KOPT-K1 (cell line): ENCODE results near the gene LRIG1.

Experiments
- H3K27ac ChIP-seq: fragments of 200-600 bp; sonication (generic); 2 replicates; pipeline ENCODE4 v1.5.1; 2016; ENCODE audit warnings: antibody characterized with exemption, mild to moderate bottlenecking, low read depth, low read length; ENCODE audit not compliant: poor library complexity, severe bottlenecking
- H3K36me3 ChIP-seq: fragments of 200-600 bp; sonication (generic); 2 replicates; pipeline ENCODE4 v1.5.1; 2017; ENCODE audit warnings: antibody characterized with exemption, mild to moderate bottlenecking, low read length, moderate library complexity; ENCODE audit not compliant: insufficient read depth
- H3K9me3 ChIP-seq: fragments of 200-600 bp; sonication (generic); 2 replicates; pipeline ENCODE4 v1.5.1; 2017; ENCODE audit warnings: antibody characterized with exemption, low read length, mild to moderate bottlenecking; ENCODE audit not compliant: insufficient read depth, poor library complexity, severe bottlenecking

LRIG1 gene

DNA sequence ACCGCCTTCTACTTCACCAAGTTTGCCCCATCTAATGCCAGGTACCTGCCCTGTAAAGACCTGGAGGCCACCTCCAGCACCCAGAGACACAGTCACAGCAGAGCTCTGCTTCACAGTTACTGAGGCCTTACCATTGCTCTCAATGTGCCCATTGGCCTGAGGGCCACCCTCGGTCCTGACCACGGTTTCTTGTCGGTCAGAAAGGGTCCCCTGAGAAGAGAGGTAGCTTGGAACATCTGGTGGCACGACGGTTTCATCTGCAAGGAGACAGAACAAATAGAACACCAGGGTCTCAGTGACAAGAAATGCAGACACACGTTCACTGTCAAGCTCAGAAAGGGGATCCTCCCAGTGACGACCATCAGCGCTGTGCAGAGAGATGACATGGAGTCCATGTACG lies 118.7 kb downstream of the LRIG1 start:
- H3K36me3 ChIP-seq, result peaks cover 85% of the 10 kb centered on the region
- peaks cover 23% of the 10 kb centered on the region for H3K9me3 ChIP-seq
- H3K27ac ChIP-seq, result no peak overlapping the region

DNA sequence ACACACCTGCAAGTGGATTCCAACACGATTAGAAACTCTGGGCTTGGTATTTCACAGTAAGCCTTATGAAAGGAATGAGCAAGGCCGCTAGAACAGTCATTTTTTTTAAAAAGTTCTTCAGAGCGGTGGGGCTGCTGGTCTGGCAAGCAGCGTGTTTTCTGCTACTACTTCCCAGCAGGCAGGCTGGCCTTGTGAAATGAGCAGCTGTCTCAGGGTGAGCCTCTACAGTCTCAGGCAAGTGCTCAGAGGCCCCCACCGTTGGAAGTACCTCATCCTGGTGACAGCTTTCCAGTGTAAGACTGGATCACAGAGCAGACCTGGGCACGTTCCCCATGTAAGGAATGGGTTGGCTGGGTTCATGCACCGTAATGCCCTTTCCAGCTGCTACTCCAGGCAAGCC lies 119.2 kb downstream of the LRIG1 start:
- peaks cover 80% of the 10 kb centered on the region for H3K36me3 ChIP-seq
- no peak overlapping the region for H3K27ac ChIP-seq
- peaks cover 19% of the 10 kb centered on the region for H3K9me3 ChIP-seq

DNA sequence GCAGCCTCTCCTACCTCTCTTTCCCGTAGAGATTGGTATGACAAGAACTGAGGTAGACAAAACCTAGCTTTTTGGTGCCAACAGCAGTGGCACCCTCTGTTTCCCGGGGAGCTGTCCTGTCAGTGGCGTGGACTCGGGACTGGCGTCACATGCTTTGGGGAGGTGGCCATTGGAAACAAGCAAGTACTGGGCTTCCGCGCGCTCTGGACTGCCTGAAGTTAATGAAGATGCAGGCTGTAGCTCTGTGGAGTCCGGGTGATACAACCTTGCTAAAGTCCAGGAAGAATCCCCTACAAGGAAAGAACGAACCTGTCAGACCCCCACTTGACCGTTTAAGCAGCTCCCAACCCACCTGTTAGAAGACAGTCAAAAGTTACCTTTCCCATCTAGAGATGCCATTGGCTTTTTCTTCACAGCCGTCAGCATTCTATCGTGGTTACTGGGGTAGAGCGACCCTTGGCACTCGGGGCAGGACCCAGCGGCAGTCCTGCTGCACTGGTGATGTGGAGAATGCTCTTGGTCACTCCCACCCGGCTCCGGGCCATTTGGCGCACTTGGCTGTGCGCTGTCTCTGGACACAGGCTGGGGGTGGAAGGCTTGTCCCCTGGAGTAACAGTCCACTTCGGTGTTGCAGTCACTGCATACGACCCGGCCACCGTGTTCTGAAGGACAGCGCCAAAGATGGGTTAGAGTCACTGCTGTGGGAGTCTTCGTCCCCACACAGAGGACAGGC lies 120.5 kb downstream of the LRIG1 start:
- H3K36me3 ChIP-seq, result peaks cover 72% of the 10 kb centered on the region
- H3K27ac ChIP-seq, result no peak overlapping the region
- H3K9me3 ChIP-seq, result peaks cover 7% of the 10 kb centered on the region

DNA sequence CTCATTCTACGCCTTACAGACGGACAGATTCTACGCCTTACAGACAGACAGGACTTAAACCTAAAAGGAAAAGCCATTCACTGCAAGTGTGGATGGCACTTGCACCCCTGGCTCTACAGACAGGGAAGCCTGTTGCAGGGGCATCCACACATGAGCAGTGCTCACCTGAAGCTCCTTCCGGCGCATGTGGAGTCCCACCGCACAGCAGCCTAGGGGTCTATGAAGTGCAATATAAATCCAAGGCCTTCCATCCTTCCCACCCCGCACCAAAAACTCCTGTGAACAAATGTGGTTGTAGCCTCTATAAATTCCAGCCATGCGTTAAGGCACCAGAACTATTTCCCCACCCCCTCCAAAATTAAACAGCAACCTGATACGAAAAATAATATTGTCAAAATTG lies 121.3 kb downstream of the LRIG1 start:
- Histone ChIP-seq H3K27ac (no peak overlapping the region), H3K9me3 (no peaks in the 10 kb centered on the region), H3K36me3 (peaks cover 64% of the 10 kb centered on the region)

DNA sequence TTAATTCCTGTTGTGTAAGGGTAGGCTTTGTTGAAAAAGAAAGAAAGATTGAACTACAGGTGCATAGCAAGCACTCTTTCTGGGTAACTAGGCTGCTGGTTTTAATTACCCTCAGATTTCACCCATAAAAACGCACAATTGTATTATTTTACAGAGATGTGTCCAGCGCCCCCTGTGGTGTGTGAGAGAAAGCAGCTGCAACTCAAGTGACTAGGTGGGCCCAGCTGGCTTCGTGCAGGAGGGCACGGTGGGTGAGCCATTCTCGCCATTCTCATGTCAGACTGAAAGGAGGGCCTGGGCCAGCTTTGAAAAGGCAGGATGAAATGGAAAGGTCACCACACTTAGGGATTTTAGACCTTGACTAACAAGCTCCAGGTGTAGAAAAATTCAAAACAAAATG lies 122.6 kb downstream of the LRIG1 start:
- peaks cover 51% of the 10 kb centered on the region for H3K36me3 ChIP-seq
- no peaks in the 10 kb centered on the region for H3K9me3 ChIP-seq
- H3K27ac ChIP-seq, result peak overlapping the region; percentile 63

DNA sequence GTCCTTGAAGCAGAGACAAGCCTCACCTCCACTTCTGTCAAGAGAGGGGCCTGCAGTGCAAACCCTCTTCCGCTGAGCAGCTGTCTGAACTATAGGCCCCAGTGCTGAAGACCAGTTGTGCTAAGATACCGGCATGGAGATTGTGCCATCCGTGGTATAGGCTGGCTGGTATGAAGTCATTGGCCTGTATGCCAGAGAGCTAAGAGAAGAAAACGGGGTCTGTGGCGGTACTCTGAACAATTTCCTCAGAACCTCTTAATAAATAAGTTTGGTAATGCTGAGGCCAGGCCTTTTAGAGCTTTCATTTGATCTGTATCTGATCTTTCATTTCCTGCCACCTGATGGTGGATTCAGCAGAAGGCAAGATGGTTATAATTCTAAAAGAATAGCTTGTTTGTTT lies 123.0 kb downstream of the LRIG1 start:
- Histone ChIP-seq H3K36me3 (peaks cover 46% of the 10 kb centered on the region), H3K27ac (peak overlapping the region; percentile 63), H3K9me3 (no peaks in the 10 kb centered on the region)

DNA sequence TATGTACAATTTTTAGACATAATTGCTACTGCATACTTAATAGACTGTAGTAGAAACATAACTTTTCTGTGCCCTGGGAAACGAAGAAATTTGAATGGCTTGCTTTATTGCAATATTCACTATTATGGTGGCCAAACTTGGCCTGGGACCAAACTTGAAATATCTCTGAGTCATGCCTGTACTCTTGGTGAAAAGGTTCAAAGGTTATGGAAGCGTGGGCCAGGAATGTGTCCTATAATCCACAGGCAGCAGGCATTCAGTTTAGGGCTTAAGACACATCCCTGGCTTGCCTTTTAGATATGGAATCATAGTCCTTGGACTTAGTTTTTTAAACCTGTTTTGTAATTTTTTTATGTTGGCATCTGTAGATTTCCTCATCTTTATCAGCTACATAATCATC lies 124.3 kb downstream of the LRIG1 start:
- H3K9me3 ChIP-seq, result no peaks in the 10 kb centered on the region
- H3K27ac ChIP-seq, result peak overlapping the region; percentile 63
- H3K36me3 ChIP-seq, result peaks cover 34% of the 10 kb centered on the region

DNA sequence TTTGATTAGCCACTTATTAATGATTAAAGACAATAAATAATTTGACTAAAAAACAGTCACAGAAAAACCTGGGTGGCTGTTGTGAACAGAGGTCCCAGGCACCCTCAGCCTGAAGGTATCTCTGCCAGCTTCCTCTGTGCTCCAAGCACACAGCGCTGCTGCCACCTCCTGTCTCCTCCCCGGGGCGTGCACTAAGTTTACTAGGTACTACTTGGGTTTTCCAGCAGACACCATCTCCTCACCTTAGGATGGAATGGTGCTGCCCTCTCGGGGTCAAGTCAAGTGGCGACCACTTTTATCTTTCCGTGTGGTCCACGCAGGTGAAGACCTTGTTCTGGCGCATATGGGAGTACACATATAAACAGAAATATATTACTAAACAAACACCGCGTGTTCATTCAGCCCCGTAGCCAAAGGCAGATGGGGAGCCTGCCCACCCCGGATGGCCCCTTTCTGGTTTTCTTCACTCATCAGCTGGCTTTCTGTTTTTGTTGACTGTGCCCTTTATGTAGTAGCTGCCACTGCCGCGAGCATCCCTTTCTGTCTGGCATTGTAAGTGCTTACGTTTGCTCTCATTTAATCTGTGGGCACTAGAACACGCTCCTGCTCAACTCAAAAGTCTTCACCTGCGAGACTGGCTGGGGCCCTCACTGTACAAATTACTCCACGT lies 128.0 kb downstream of the LRIG1 start:
- H3K9me3 ChIP-seq, result no peaks in the 10 kb centered on the region
- H3K27ac ChIP-seq, result peak overlapping the region; percentile 30
- H3K36me3 ChIP-seq, result peaks cover 4% of the 10 kb centered on the region; the same call in 1 of the 2 replicates

DNA sequence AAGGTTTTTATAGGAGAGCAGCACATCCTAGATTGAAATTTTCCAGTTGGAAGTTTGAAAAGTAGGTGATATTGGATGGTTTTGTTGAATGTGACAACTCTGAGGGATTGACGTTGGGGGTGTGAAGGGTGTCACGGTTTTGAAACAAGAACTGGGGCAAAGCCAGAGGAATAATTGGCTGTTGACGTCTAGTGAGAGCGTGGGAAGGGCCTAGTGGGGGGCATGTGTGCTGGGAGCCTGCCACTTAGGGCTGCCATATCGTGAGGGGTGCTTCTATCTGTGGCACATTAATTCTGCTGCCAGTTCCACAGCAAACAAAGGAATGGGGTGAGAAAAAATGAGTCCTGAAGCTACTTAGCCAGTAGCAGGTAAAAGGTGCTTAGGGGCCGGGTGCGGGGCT lies 129.4 kb downstream of the LRIG1 start:
- peaks cover 4% of the 10 kb centered on the region; the same call in 1 of the 2 replicates for H3K36me3 ChIP-seq
- no peak overlapping the region for H3K27ac ChIP-seq
- H3K9me3 ChIP-seq, result no peaks in the 10 kb centered on the region

DNA sequence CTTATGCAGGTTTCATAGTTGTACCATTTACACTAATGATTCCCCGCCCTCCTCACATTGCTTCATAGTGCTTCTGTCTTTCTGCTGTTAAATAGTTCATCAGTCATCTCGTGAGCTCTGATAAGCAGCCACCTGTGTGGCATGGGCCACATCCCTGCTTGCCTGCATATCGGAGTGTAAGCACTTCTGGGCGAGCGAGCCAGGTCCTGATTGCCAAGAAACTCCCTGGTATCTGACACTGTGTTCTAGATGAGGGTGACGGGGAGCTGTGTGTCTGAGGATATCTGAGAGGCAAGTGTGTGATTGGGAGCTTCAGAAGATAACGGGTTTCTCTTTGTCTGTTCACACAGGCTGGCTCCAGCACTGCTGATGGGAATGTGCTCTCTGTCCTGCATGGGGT lies 130.6 kb downstream of the LRIG1 start:
- Histone ChIP-seq H3K27ac (no peak overlapping the region), H3K9me3 (no peaks in the 10 kb centered on the region), H3K36me3 (no peaks in the 10 kb centered on the region)

DNA sequence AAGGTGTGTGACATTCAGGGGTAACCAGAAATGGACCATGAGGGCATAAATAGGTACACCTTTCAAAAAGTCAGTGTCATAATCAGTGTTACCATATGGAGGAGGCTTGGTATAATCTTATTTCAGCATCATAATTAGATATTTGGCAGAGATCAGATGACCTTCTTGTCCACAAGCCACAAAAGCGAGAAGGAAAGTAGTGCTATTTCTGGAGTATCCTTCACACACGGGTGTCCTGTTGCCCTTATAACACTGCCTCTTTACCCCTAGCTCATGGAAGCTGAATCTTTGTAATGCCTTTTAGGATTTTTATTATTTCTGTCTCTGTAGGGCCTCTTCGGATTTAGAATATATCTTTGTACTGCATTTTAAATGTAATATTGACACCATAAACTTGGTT lies 132.8 kb downstream of the LRIG1 start:
- no peak overlapping the region for H3K27ac ChIP-seq
- no peaks in the 10 kb centered on the region for H3K9me3 ChIP-seq
- H3K36me3 ChIP-seq, result no peaks in the 10 kb centered on the region

DNA sequence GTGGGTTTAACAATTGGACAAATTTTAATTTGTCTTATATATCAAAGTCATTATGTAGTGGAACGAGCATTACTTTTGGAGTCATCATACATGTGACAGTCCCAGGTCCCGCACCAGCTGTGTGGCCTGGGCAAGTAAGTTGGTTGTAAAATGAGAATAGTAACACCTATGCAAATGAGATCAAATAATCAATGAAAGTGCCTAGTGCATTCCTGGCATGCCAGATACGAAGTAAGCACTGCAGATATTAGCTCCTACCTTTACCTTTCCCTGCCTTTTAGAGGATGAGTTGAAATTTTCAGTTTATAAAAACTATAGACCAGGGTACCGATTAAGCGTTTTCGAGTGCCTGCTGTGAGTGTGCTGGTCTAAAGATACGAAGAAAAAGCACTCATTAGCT lies 134.1 kb downstream of the LRIG1 start:
- no peaks in the 10 kb centered on the region for H3K9me3 ChIP-seq
- no peaks in the 10 kb centered on the region for H3K36me3 ChIP-seq
- no peak overlapping the region for H3K27ac ChIP-seq

DNA sequence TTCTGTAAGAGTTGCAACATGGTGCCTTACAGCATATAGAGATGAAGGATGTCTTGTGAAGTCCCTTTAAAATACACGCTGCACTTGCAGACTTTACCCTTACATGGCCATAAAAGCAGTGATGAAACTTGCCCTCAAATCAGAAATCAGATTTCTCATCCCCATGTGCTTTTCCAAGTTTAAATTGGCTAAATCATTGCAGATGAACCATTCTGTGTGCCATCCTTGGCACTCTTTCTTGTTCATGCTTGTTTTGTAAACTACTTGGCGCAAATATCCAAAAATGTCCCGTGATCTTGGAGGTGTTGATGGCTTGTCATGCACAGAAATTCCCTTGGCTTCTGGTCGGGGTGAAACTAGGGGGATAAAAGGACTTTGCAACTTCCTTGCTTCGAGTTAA lies 135.7 kb downstream of the LRIG1 start:
- Histone ChIP-seq H3K9me3 (no peaks in the 10 kb centered on the region), H3K36me3 (no peaks in the 10 kb centered on the region), H3K27ac (no peak overlapping the region)

DNA sequence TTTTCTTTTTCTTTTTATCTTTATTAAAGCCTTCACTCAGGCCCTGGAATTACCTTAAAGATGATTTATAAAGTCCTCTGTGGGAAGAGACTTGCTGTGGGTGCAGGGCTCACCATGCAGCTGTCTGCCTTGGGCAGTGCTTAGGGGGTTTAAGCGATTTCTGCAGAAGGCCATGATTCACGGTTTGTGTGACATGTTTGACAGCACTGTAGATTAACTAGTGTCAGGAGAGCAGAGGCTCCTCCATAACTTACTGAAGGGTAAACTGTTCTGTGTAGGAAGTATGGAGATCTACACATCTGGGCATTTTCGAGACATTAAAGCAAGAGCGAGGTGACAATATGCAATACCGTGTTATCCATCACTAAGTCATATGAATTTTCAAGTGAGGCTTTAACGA lies 137.7 kb downstream of the LRIG1 start:
- Histone ChIP-seq H3K27ac (no peak overlapping the region), H3K9me3 (no peaks in the 10 kb centered on the region), H3K36me3 (no peaks in the 10 kb centered on the region)

DNA sequence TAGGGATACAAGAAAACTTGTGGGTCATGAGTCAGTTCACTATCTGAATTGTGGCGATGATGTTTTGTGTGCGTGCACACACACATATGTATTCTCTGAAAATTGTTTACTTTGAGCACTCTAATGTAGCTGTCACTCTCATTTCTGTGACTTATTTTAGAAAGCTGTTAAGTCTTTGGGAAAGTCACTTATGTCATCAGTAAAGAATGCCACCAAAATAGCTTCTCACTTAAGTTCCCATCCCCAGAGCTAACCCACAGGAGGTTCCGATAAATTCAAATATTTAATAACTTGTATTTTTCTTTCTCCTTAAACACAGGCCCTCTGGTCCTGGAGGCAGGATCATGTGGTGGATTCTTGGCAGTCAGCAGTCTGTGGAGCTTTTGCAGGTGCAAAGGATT lies 138.3 kb downstream of the LRIG1 start:
- H3K36me3 ChIP-seq, result no peaks in the 10 kb centered on the region
- H3K27ac ChIP-seq, result no peak overlapping the region
- no peaks in the 10 kb centered on the region for H3K9me3 ChIP-seq

DNA sequence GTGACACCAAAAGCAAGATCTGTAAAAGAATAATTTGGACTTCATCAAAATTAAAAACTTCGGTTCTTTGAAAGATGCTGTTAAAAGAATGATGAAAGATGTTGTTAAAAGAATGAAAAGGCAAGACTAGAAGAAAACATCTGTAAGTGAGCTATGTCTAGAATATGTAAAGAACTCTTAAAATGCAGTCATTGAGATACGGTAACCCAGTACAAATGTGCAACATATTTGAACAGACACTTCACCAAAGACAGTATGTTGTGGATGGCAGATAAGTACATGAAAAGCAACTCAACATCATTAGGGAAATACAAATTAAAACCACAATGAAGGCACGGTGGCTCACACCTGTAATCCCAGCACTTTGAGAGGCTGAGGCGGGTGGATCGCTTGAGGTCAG lies 139.5 kb downstream of the LRIG1 start:
- Histone ChIP-seq H3K9me3 (no peaks in the 10 kb centered on the region), H3K27ac (no peak overlapping the region), H3K36me3 (no peaks in the 10 kb centered on the region)
